NCI-H446 (cell line): ENCODE data around the gene GLE1.
"Not testable (repeated sequence)": the region's sequence is repeated elsewhere in the genome, so short reads cannot be mapped to it uniquely, and the experiment has no call there.

Experiments
- DNase-seq, 2 experiments: peaks; one replicate each; lab custom pipeline; 2025; lab: John Stamatoyannopoulos, UW

The GLE1 gene

DNA sequence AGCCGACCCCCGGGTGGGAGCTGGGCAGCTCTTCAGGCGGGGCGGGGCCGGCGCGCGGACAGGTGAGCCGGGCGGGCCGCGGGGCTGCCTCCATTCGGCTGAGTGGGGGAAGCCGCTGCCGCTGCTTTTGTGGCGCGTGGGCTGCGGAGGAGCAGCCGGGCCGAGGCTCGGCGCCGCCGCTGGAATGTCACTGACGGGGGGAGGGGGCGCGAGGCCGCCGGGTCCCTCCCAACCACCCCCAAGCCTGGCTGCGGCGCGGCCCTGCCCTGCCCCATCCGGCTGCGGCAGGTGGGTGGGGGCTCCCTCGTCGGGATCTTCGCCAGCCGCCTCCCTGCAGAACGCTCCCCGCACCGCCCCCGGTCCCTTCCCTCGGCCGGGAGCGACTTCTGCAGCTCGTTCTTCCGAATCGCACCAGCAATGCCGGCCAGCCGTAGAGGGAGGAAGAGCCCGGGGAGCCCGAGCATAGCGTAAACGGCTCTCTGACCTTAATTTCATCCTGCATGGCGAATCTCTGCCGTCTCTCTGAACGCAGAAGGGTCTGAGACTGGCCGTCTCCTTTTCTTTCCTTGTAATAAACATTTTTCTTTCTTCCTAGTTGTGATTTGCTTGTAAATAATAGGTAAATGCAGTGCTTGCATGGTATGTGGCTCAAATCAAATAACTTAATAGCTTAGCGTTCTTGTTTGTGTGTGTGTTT, 48.4 kb downstream of the GLE1 start:
- DNase-seq: peak in 1 of 2 experiments; percentile 58

DNA sequence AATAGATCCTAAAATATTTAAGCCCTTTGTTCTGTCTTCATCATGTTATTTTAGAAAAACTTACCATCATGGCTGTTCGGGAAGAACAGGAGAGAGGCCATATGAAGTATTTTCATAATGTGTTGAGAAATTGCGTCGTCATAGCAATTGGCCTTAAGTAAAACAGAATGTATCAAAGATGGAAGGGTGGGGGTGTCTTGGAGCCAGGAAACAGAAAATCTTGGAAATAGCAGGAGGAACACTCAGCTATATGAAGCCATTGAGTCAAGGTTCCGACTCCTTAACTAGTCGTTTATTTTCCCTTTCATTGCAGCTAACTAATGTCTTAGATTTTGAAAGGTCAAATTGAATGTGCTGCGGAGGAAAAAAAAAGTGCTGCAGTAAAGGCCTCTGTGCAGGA, 49.2 kb downstream of the GLE1 start:
- no peak for DNase-seq

DNA sequence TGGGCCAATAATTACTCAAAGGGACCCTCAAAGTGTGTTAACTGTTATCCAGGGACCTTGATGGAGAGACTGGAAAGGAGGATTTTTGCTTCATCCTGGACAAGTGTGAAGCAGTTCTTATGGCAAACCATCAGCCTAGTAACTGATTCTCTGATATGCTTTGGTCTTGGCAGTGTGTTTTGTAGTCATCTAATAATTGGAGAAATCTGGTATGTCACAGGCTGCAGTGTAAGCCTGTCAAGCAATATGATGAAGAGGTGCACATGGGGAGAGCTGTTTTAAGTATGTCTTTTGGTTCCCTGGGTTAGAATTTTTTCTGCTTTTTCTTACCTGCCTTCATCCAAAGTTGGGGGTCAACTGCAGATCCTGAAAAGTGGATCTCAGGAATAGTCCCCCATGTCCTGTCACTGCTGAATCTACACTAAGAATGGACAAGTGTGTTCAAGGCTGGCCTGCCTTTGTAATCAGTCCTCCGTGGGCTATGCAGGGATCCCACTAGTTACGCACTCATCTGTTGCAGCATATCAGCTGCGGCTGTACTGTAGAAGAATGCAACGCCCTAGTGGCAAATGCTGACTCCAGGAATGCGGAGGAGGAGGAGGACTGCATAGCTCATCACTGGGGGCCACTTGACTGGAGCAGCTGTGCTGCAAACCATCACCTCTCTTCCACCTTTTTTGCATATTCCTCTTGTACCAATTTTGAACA, 49.8 kb downstream of the GLE1 start:
- no peak for DNase-seq

DNA sequence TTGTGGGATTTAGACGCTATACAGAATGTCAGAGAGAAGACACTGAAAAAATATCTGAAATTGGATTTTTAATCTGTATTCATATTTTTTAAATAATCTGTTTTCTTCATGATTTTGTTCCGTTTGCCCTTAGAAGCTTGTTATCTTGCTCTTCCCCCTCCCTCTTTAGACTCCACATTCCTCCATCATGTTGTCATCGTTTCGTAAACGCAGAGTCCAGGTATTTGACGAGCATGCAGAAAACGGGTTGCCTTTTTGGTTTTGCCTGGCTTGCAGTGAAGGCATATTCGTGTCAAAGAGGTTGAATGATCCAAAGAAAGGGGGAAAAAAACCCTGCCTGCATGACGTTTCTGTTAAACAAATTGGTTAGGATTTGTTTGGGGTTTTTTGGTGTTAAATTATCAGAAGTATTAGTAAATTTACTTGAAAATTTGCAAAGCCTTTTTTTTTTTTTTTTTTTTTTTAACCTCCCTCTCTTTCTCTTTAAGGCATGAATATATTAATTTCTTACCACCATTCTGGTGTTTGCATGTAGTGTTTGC, 50.7 kb downstream of the GLE1 start:
- no peak for DNase-seq

DNA sequence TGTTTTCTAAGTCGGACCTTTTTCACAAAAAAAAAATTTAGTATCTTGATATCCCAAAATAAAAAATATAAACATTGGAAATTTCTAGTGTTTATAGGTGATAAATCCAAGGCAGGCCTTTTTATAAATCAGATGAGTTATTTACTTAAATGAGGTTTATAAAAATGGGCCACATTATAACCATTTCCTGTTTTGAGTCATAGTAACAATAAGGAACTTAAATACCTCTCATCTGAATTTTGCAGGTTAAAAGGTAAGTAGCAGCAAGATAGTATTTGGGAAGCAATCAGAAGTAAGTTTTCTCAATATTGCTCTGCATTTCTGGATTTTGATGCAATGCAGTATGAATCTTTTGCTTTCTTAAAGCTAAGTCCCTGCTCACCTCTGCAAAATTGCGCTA, 51.8 kb downstream of the GLE1 start:
- DNase-seq: no peak

DNA sequence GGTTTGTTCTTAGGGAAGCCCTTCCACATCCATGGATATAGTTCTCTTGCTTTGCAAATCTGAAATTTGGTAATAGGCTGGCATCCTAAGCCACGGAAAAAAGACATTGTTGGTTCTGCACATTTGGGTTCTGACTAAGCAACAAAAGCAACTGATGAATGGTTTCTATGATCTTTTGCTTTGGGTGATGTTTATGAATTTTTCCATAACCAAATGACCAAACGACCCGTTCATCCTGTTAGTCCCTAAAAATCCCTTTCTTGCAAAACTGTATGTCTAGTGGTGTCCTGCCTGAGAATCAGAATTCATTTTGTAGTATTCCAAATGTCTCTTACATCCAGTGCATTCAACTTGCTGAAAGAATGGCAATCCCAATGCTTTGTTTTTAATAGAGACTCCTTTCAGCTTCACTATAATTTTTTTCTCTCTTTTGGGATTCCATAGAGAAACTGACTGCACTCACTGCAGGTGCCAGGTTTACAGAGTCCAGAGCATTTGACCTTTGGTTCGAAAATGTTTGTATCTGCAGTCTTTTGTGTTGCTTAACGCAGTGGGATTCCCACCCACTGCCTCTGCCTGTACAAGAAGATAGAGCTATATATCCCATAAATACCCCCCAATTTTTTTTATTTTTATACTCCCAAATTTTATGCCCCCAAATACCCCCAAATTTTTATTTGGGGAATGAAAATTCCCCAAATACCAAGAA, 52.6 kb downstream of the GLE1 start:
- no peak for DNase-seq

DNA sequence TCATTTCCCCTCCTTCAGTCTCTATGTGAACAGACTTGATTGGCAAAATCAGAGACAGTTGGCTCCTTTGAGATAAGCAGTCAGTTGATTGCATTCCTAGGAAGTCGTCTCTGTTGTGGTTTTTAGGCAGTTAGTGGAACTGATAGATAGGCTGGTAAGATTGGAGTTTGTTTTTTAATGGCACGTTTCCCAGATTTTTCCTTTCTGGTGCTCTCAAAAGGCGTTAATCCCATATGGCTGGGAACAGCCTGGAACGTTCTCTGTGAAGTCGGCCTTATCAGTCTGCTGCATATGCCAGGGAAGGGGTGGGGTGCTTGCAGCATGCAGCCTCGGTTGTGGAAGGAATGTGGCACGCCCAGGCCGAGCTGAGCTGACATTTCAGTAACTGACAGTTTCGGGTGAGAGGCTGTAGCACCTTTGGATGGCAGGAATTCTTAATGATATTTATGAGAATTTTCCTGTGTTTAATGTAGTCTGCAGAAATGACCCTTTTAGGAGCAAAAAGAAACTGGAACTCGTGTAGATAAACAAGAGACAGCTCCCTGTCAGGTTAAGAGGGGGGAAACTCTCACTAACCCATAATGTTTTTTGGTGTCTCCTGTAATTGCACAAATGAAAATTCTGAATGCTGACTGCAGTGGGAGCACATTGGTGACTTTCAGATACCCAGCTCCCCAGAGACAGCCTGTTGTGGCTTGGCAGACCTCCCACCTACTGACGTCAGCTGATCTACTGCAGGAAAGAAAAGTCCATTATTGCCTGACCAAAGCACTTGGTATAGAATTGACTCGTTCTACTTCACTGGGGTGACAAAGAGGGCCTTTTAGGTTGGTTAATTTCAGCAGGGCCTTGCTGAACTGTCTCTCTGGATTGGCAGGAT, 54.2 kb downstream of the GLE1 start:
- DNase-seq: peak in 1 of 2 experiments; percentile 65

DNA sequence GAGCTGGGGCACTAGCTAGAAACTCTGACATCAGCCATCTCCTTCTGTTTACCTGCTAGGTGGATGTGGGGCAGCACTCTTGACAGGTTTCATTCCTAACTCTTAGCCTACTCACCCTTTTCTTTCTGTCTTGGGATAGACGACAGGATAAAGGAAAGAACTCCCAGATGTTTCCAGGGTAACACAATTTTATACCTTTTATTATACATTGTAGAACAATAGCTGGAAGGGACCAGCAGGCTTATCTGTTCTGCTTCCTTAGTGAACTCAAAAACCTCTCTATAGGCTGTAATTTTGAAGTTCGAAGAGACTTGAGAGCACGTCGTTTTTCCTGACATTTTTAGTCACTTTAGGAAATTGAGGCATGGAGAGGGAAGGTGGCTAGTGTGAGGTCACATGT, 61.1 kb downstream of the GLE1 start:
- DNase-seq: no peak

DNA sequence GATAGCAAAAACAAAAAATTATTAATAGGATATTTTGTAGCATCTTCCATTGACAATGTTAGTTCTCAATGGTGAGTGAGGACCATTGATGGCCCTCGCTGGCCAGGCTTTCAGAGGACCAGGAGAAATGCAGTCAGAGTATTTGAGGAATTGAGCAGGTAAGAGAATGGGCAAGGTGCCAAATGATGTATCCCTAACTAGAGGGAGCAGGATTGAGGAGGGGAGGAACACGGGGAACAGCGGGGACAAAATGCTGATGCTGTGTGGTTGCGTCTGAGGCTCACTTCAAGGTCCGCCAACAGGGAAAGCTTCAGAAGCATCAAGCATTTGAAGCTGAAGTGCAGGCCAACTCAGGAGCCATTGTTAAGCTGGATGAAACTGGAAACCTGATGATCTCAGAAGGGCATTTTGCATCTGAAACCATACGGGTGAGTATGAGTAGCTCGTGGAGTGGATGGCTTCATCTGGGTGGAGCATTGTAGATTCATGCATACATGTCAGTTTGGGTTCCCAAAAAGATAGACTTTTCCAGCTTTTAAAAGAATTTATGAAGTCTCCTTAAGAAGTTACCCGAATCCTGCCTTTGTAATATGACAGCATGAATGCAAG, 64.1 kb downstream of the GLE1 start:
- DNase-seq: no peak

DNA sequence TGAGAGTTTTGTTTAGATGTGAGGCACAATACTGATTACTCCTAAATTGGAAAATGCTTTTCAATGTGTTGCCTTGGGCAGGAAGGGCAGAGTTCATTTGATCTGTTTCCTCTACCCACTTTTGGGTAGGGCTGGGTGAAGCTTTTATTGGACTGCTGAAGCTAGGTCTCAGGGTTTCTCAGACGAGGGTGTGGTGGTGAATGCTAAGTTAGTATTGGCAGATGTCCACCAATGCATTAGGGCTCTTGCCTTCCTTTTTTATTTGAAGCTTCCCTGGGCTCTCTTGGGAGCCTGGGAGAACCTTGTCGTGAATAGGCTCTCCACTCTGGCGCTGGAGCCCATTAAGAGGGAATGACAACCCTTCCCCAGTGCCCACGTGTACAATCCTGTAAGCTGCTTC, 71.0 kb downstream of the GLE1 start:
- no peak for DNase-seq

DNA sequence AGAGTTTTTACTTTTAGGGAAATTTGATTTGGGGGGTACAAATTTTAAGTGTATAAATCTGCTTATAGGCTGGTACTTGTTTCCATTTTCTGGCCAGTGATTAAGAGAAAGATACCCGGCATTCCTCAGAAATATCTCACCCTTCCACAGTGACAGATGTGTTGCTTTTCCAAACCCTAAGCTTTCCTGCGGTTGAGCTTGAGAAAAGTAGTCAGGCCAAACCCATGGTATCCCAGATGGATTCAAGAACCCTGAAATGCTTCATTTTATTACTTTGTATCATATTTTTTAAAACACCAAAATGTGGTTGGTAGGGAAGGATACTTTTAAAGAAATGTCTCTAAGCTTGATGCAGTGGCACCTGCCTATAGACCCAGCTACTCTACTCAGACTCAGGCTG, 71.4 kb downstream of the GLE1 start:
- DNase-seq: no peak

DNA sequence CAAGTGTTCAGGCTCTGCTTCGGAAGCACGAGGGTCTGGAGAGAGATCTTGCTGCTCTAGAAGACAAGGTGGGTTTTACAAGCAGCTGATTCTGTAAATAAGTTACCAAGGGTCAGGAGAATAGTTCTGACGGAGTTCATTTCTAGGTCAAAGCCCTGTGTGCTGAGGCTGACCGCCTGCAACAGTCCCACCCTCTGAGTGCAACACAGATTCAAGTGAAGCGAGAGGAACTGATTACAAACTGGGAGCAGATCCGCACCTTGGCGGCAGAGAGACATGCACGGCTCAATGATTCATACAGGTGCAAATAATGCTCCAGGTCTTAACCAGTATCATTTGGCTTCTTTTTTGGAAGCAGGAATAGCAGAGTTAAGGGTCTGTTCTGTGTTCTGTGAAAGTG, 72.7 kb downstream of the GLE1 start:
- DNase-seq: no peak

DNA sequence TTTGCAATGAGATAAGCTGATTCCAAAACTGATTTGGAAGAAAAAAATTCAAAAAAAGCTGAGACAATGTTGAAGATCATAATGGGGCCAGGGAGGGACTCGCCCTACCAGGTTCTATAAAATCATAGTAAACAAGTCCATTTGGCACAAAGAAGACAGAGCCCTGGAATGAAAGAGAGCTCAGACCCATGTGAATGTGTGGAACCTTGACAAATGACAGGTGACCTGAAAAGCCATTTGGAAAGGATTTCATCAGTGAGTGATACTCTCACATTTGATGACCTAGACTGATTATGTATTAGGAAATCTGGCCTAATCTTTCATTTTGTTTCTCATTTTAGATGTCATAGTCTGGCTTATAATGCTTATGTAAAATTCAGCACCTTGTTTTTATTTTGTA, 74.7 kb downstream of the GLE1 start:
- DNase-seq: no peak

DNA sequence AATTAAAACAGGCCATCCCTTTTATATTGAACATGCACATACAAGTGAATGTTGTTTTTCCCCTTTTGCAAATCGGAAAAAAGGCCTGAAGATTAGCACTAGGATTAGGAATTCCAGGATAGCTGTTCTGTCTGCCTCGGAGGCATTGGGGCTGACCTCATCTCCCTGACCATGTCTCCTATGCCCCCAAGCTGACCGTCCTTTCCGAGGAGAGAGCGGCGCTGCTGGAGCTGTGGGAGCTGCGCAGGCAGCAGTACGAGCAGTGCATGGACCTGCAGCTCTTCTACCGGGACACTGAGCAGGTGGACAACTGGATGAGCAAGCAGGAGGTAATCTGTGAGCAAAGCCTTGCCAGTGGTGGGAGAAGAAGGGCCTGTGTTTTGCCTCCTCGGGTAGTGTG, 76.2 kb downstream of the GLE1 start:
- DNase-seq: no peak

DNA sequence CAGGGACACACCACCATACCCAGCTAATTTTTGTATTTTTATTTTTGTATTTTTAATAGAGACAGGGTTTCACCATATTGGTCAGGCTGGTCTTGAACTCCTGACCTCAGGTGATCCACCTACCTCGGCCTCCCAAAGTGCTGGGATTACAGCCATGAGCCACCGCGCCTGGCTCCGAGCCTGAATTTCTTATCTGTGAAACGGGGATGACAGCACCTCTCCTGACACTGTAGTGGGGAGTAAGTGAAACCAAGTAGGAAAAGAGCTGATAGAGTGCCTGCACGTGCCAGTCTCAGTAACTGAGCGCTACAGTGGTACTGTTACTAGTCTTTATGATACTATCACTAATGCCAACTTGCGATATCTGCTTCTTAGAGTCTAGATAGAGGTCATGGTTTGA, 80.6 kb downstream of the GLE1 start:
- DNase-seq: not testable (repeated sequence)

DNA sequence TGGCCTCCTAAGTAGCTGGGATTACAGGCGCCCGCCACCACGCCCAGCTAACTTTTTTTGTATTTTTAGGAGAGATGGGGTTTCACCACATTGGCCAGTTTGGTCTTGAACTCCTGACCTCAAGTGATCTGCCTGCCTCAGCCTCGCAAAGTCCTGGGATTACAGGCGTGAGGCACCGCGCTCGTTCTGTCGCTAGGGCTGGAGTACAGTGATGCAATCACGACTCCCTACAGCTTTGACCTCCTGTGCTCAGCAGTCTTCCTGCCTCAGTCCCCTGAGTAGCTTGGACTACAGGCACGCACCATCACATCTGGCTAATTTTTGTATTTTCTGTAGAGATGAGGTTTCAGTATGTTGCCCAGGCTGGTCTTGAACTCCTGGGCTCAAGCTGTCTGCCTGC, 82.4 kb downstream of the GLE1 start:
- not testable (repeated sequence) for DNase-seq

DNA sequence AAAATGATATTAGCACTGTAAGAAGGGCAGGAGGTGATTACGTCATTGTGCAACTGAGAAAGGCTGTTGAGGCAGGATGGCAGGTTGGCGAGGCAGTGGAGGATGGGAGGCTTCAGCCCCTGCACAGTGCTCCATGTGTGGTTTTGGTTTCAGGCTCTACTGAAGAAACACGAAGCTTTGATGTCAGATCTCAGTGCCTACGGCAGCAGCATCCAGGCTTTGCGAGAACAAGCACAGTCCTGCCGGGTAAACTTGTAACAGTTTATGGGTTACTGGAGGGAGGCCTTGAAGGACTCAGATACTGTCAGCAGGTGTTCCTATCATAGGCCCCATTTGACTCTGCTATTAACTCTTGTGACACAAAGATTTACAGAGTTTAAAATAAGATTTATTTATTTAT, 82.9 kb downstream of the GLE1 start:
- no peak for DNase-seq

DNA sequence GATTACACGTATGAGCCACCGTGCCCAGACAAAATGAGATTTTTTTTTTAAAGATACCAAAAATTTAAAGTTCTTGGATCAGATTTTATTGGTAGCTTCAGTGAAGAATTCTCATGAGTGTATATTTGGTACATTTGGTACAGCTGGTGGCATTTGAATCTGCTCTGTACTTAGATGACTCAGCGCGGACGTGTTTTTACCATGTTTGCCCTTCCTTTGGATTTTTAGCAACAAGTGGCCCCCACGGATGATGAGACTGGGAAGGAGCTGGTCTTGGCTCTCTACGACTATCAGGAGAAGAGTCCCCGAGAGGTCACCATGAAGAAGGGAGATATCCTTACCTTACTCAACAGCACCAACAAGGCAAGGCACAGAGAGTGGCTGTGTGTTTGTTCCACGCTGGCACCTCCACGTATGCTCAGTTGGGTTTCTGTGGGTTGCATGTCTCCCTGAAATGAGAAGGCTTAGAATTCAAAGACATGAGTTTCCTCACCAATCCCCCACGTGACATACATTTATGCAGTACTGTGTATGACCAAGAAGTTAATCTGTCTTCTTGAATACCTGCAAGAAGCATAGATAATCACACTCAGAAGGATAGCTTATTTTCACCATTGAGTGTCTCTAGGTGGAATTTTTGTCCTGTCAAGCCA, 84.2 kb downstream of the GLE1 start:
- DNase-seq: no peak
